Epithelial cell of proximal tubule (primary cell): ENCODE results near the gene ADAMTS16. TPM values are rescaled to one million over a fixed set of nuclear protein-coding genes. Genes with fewer than 3 reads are reported as not detected.

ENCODE experiments used
- DNase-seq: peaks from one replicate; pipeline ENCODE4 v3.0.0-alpha.2; 2011; ENCODE audit warnings: low read depth
- H3K4me3 ChIP-seq: 2 replicates; pipeline ENCODE4 v1.5.1; 2011; ENCODE audit warnings: low read depth, mild to moderate bottlenecking, low read length
- CTCF ChIP-seq: conservative IDR thresholded peaks from 2 replicates; pipeline ENCODE4 v1.5.1; 2012; ENCODE audit warnings: low read depth, mild to moderate bottlenecking, low read length
- total RNA-seq: library from RNA; depleted of rRNA; stranded (reverse); fragments of >200 nt; gene quantifications from 2 replicates; pipeline ENCODE4 v1.2.3, GENCODE V29; 2015

ADAMTS16 gene
- total RNA-seq, 1 donor from 2014 or later: under 0.01 TPM

GRCh38 chr5:5105531-5105930 lies 34.6 kb upstream of the ADAMTS16 start:
- no peak overlapping the region for H3K4me3 ChIP-seq
- DNase-seq: no peak
- no peak for TF ChIP-seq CTCF

- no peak for TF ChIP-seq CTCF
- no peak for DNase-seq
- H3K4me3 ChIP-seq: no peak overlapping the region
Measured at GRCh38 chr5:5116956-5117355, 23.2 kb upstream of the ADAMTS16 start.

GRCh38 chr5:5122776-5123175 lies 17.4 kb upstream of the ADAMTS16 start:
- no peak for DNase-seq
- TF ChIP-seq CTCF: no peak
- no peak overlapping the region for H3K4me3 ChIP-seq

GRCh38 chr5:5124231-5124630 lies 15.9 kb upstream of the ADAMTS16 start:
- no peak overlapping the region for H3K4me3 ChIP-seq
- DNase-seq: no peak
- no peak for TF ChIP-seq CTCF

- DNase-seq: peak; percentile 66
- H3K4me3 ChIP-seq: no peak overlapping the region
- TF ChIP-seq CTCF: no peak
Measured at GRCh38 chr5:5126444-5126843, 13.7 kb upstream of the ADAMTS16 start.

- H3K4me3 ChIP-seq: no peak overlapping the region
- no peak for TF ChIP-seq CTCF
- no peak for DNase-seq
Measured at GRCh38 chr5:5128766-5129165, 11.4 kb upstream of the ADAMTS16 start.

- H3K4me3 ChIP-seq: no peak overlapping the region
Measured at GRCh38 chr5:5132234-5132633, 7.9 kb upstream of the ADAMTS16 start.

More at GRCh38 chr5:5132234-5132633, 7.9 kb upstream of the ADAMTS16 start:
- no peak for DNase-seq
- TF ChIP-seq CTCF: no peak
